Measurements from ENCODE around the gene ARHGAP45. TPM values are rescaled to one million over a fixed set of nuclear protein-coding genes. Genes with fewer than 3 reads are reported as not detected.

Gene ARHGAP45
- total RNA-seq, 4 donors from 2014 or later, result 0.83 to 7.6 (median 3.4) TPM

GRCh38 chr19:1025960-1026782 is 40.8 kb upstream of the ARHGAP45 start, which contains the start of gene CNN2:
Gene CNN2 (plus strand): TSS chr19:1026608. CDS start chr19:1026662, 54 bp downstream.
- ATAC-seq (peak in 1 of 2 donors; percentile 51), DNase-seq (peak in 1 of 2 donors; percentile 54)
- H3K9me3 ChIP-seq, result no peaks in the 10 kb centered on the region
- peaks cover 0 to 12% of the 10 kb centered on the region in 2 donors for H3K4me1 ChIP-seq
- H3K27me3 ChIP-seq, result peaks cover 21 to 36% (median 32%) of the 10 kb centered on the region in 3 donors
- TF ChIP-seq, protein P1, sequence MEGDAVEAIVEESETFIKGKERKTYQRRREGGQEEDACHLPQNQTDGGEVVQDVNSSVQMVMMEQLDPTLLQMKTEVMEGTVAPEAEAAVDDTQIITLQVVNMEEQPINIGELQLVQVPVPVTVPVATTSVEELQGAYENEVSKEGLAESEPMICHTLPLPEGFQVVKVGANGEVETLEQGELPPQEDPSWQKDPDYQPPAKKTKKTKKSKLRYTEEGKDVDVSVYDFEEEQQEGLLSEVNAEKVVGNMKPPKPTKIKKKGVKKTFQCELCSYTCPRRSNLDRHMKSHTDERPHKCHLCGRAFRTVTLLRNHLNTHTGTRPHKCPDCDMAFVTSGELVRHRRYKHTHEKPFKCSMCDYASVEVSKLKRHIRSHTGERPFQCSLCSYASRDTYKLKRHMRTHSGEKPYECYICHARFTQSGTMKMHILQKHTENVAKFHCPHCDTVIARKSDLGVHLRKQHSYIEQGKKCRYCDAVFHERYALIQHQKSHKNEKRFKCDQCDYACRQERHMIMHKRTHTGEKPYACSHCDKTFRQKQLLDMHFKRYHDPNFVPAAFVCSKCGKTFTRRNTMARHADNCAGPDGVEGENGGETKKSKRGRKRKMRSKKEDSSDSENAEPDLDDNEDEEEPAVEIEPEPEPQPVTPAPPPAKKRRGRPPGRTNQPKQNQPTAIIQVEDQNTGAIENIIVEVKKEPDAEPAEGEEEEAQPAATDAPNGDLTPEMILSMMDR (IDR thresholded peaks at IDR 0.05 in 4 of 5, conservative IDR thresholded peaks at IDR 0.05 in 1 of 5), result no peak
- TF ChIP-seq POLR2A (IDR thresholded peaks at IDR 0.05), result peak; percentile 45 to 71
- peak within 1 kb of the TSS; percentile 42 to 80 (median 74) for H3K27ac ChIP-seq
- intact Hi-C loops (cut with DNase I; ENCODE audit: low total_unique reads) (no loop called here), in situ Hi-C loops (cut with MboI; ENCODE audit: low sequenced_read_pairs in 4 of 4) (no loop called here)
- peak within 1 kb of the TSS; percentile 46 to 62 (median 58) for H3K4me3 ChIP-seq
- no peaks in the 10 kb centered on the region for H3K36me3 ChIP-seq

GRCh38 chr19:1026783-1027649 is 40.0 kb upstream of the ARHGAP45 start:
- DNase-seq (no peak), ATAC-seq (peak in 1 of 2 donors; percentile 3)
- Histone ChIP-seq H3K9me3 (no peaks in the 10 kb centered on the region), H3K36me3 (no peaks in the 10 kb centered on the region), H3K4me1 (peaks cover 0 to 8% of the 10 kb centered on the region in 2 donors), H3K27ac (peak overlapping the region; percentile 42 to 80 (median 74)), H3K4me3 (peak overlapping the region; percentile 46 to 62 (median 58)), H3K27me3 (peaks cover 21 to 36% (median 32%) of the 10 kb centered on the region in 3 donors)
- intact Hi-C loops (cut with DNase I; ENCODE audit: low total_unique reads) (no loop called here), in situ Hi-C loops (cut with MboI; ENCODE audit: low sequenced_read_pairs in 4 of 4) (no loop called here)
- peak in 1 of 2 donors; percentile 0 for TF ChIP-seq POLR2A (IDR thresholded peaks at IDR 0.05)
- TF ChIP-seq, protein P1 (IDR thresholded peaks at IDR 0.05 in 4 of 5, conservative IDR thresholded peaks at IDR 0.05 in 1 of 5), result no peak

GRCh38 chr19:1027650-1028061 is 39.3 kb upstream of the ARHGAP45 start:
- intact Hi-C loops (cut with DNase I; ENCODE audit: low total_unique reads), result no loop called here
- no peak for TF ChIP-seq POLR2A (IDR thresholded peaks at IDR 0.05)
- TF ChIP-seq, protein P1 (IDR thresholded peaks at IDR 0.05 in 4 of 5, conservative IDR thresholded peaks at IDR 0.05 in 1 of 5), result no peak
- H3K36me3 ChIP-seq, result no peaks in the 10 kb centered on the region
- H3K27ac ChIP-seq, result peak overlapping the region; percentile 41 to 80 (median 64)
- ATAC-seq (no peak), DNase-seq (no peak)
- H3K27me3 ChIP-seq, result peaks cover 21 to 36% (median 32%) of the 10 kb centered on the region in 3 donors
- peak overlapping the region; percentile 46 to 62 (median 58) for H3K4me3 ChIP-seq
- in situ Hi-C loops (cut with MboI; ENCODE audit: low sequenced_read_pairs in 4 of 4), result no loop called here
- H3K9me3 ChIP-seq, result no peaks in the 10 kb centered on the region
- H3K4me1 ChIP-seq, result peaks cover 0 to 8% of the 10 kb centered on the region in 2 donors

GRCh38 chr19:1028062-1028926 is 38.7 kb upstream of the ARHGAP45 start:
- in situ Hi-C loops (cut with MboI; ENCODE audit: low sequenced_read_pairs in 4 of 4), result no loop called here
- DNase-seq (no peak), ATAC-seq (no peak)
- Histone ChIP-seq H3K27me3 (peaks cover 21 to 36% (median 32%) of the 10 kb centered on the region in 3 donors), H3K27ac (peak overlapping the region; percentile 41 to 80 (median 64)), H3K36me3 (no peaks in the 10 kb centered on the region), H3K4me3 (peak overlapping the region; percentile 46 to 62 (median 58)), H3K9me3 (no peaks in the 10 kb centered on the region), H3K4me1 (peaks cover 0 to 8% of the 10 kb centered on the region in 2 donors)
- no peak for TF ChIP-seq POLR2A (IDR thresholded peaks at IDR 0.05)
- TF ChIP-seq, protein P1 (IDR thresholded peaks at IDR 0.05 in 4 of 5, conservative IDR thresholded peaks at IDR 0.05 in 1 of 5), result no peak
- intact Hi-C loops (cut with DNase I; ENCODE audit: low total_unique reads), result no loop called here

All from gastrocnemius medialis (tissue), 4 donors.